22Rv1 (cell line): ENCODE data around the gene CACUL1.
"Not testable (repeated sequence)": the region's sequence is repeated elsewhere in the genome, so short reads cannot be mapped to it uniquely, and the experiment has no call there.

Source experiments
- H3K27ac ChIP-seq: fragments of 450-650 bp; 2 replicates; pipeline ENCODE4 v1.5.1; 2017
- ZFX ChIP-seq: fragments of 450-650 bp; IDR thresholded peaks from 2 replicates; pipeline ENCODE4 v1.6.1; 2017; ENCODE audit warnings: antibody characterized with exemption, borderline replicate concordance
- TF ChIP-seq, protein P1 (sequence below): fragments of 450-650 bp; IDR thresholded peaks from 2 replicates; pipeline ENCODE4 v1.5.1; 2017; ENCODE audit warnings: mild to moderate bottlenecking

The CACUL1 gene

DNA sequence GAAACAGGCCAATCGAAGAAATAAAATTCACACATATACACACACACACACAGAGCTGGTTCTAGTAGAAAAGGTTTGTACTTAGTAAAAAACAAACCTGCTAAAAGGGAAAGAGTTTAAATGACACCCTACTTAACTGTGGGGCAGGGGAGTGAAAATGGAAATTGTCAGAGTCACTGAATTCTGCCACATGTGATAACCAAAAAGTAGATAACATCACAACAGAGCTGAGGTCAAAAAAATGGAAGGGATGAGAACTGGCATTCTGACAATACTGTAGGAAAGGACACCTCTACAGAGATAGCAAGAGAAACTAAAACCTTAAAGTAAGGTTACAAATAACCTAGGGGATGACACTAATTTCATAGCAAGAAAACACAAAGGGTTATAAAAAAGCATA lies 74.6 kb downstream of the CACUL1 start:
- TF ChIP-seq, protein P1, sequence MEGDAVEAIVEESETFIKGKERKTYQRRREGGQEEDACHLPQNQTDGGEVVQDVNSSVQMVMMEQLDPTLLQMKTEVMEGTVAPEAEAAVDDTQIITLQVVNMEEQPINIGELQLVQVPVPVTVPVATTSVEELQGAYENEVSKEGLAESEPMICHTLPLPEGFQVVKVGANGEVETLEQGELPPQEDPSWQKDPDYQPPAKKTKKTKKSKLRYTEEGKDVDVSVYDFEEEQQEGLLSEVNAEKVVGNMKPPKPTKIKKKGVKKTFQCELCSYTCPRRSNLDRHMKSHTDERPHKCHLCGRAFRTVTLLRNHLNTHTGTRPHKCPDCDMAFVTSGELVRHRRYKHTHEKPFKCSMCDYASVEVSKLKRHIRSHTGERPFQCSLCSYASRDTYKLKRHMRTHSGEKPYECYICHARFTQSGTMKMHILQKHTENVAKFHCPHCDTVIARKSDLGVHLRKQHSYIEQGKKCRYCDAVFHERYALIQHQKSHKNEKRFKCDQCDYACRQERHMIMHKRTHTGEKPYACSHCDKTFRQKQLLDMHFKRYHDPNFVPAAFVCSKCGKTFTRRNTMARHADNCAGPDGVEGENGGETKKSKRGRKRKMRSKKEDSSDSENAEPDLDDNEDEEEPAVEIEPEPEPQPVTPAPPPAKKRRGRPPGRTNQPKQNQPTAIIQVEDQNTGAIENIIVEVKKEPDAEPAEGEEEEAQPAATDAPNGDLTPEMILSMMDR = no peak
- no peak for TF ChIP-seq ZFX

DNA sequence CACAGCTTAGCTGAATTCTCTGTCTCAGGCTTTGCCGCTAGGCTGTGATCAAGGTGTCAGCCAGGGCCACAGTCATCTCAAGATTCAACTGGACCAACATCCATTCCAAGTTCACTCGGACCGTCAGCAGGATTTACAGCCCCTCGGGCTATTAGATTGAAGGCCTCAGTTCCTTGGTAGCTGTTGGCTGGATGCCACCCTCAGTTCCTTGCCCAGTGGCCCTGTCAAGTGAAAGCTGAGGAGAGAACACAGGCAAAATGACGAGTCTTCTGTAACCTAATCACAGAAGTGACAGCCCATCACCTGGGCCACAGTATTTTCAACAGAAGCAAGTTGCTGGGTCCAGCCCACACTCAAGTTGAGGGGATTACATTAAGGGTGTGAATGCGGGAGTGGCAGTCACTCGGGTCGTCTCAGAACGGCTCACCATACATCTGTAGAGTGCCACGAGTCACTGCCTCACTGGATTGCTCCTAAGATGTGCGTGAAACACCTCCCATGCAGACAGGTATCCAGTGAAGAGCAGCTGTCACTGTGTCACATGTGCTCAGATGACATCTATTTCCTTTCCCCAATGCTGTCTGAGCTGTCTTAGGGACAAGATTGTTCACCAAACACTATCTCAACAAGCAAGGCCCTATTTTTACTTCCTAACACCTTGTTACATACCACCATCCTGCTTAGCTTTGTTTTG lies 80.4 kb downstream of the CACUL1 start:
- TF ChIP-seq, protein P1 = no peak
- TF ChIP-seq ZFX = no peak
- no peak overlapping the region for H3K27ac ChIP-seq

More for the DNA sequence above, 74.6 kb downstream of the CACUL1 start:
- no peak overlapping the region for H3K27ac ChIP-seq

DNA sequence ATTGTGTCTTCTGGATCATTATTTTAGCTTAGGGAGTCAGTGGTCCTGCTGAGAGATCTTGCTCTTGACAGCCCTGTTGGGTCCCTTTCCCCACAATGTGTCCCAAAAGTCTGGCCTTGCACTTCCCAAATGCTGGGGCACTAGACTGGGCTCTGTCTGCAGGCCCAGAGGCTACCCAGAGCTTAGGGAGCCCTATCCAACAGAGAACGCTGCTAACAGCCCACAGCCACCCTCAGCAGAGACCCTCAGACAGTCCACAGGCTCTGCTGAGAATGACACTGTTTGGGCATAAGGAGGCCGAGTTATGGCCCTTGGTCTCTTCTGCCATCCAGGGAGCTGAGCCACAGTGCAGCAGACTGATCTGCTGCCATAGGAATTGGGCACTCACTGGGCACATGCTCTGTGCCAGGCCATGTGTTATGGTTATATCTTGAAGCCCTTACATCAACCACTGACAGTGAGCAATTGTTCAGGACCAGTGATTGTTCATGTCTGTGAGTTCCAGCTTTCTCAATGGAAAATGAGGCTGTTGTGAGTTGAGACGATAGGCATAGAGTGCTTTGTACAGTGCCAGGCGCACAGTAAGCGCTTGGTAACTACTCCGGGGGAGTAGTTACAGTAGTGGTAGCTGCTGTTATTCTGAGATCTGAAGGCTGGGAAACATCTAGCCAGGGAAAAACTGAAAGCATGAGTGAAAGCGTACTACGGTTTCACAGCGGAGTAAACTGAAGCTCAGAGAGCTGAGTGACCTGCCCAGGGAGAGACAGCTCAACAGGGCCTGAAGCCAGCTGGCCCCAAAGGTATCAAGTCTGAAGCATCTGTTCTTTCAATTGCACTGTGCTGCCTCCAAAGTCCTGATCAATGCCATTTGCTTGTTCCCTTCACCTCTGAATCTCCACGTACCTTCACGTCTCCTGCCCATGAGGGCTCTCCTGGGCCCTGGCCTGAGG lies 81.7 kb downstream of the CACUL1 start:
- no peak overlapping the region for H3K27ac ChIP-seq
- TF ChIP-seq, protein P1 = no peak
- TF ChIP-seq ZFX = no peak

DNA sequence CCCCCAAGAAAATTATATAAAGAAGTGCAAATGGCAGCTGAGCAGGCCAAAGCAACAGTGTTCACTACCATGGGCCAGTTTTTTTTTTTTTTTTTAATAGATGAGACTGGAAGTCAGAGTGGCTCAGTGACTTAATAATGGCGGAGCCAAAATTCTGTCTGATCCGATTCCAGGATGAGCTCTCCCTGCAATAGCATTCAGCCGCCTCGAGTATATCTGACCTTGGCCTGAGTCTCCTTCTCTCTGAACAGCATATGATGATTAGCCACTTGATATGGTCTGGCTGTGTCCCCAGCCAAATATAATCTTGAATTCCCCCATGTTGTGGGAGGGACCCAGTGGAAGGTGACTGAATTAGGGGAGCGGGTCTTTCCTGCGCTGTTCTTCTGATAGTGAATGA lies 82.6 kb downstream of the CACUL1 start:
- no peak for TF ChIP-seq ZFX
- TF ChIP-seq, protein P1 = no peak
- no peak overlapping the region for H3K27ac ChIP-seq

DNA sequence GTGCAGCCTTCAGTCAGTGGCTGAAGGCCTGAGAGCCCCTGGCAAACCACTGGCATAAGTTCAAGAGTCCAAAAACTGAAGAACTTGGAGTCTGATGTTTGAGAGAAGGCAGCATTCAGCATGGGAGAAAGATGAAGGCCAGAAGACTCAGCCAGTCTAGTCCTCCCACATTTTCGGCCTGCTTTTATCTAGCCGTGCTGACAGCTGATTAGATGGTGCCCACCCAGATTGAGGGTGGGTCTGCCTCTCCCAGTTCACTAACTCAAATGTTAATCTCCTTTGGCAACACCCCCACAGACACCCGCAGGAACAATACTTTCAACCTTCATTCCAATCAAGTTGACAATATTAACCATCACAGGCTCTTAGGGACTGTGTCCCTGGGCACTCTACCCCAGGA lies 83.5 kb downstream of the CACUL1 start:
- not testable (repeated sequence) for H3K27ac ChIP-seq

DNA sequence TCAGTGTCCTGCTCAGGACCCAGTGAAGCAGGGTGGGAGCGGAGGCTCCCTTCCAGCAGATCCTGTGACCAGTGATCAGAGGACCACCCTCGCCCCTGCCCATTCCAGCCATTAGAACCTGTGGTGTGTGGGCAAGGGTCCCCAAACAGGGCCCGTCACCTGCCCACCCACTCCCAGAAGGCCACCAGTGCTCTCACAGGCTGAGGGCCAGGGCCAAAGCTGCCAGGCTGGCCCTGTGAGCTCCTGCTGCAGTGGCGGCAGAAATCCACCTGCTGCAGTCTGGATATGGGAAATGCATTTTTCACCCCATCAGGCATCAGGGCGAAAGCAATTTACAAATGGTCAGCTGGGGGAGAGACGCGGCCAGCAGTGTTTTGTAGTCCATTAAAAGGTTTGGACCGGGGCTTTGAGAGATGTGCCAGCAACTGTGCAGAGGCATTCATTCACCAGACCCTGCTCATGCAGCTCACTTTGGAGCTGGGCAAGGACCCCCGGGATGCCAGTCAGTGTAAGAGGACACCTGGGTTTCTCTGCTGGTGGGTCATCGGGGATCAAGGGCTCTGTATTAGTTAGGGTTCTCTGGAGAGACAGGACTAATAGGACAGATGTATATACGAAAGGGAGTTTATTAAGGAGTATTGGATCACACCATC lies 84.2 kb downstream of the CACUL1 start:
- H3K27ac ChIP-seq = no peak overlapping the region
- TF ChIP-seq, protein P1 = no peak
- TF ChIP-seq ZFX = no peak

DNA sequence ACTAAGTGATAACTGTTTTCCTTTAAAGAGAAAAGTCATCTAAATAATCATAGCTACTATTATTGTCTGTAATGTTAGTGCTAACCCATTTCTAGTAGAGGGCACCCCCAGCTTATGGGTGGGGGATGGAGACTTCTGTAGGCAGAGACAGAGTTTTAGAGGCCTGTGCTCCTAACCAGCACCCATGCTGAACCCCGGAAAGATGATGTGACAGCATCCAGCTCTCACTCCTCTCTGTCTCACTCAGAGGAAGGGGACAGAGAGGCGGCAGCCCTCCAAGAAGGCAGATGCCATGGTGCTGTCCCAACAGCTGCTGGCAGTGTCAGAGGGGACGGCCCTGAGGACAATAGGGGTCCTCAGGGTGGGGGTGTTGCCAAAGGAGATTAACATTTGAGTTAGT lies 84.9 kb downstream of the CACUL1 start:
- no peak overlapping the region for H3K27ac ChIP-seq
- TF ChIP-seq ZFX = no peak
- TF ChIP-seq, protein P1 = no peak
